SIG-M5 treated with dmso at 0.1 percent for 504 hours (cell line): ENCODE measurements around the gene PCLO.
"Not testable (repeated sequence)": the region's sequence is repeated elsewhere in the genome, so short reads cannot be mapped to it uniquely, and the experiment has no call there.

Experiments used
- DNase-seq: peaks from one replicate; lab custom pipeline; 2025; ENCODE audit not compliant: unreplicated experiment; lab: John Stamatoyannopoulos, UW

The PCLO gene

GRCh38 chr7:83055197-83055596, 107.5 kb downstream of the PCLO start:
- no peak for DNase-seq

DNA sequence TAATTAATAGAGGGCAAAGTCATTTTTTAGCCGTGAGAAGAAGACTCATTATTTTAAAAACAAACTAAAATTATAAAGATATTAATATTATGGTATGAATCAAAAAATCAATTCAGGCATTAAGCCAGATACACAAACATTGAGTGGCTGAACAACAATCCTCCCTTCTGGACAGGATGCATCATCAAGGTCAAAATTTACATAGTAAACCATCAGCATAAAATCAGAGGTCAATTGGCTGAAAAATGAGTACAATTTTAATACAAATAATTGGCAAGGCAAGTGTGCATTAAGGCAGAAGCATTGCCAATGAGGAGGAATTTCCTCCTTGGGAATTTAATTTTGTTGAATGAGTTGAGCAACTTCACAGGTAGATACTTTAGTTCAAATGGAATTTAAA, 108.2 kb downstream of the PCLO start:
- DNase-seq, result no peak

- no peak for DNase-seq
Observed at GRCh38 chr7:83053965-83054364, 108.7 kb downstream of the PCLO start.

- DNase-seq, result peak; percentile 20
Observed at GRCh38 chr7:83040484-83040883, 122.2 kb downstream of the PCLO start.

- DNase-seq, result no peak
Observed at GRCh38 chr7:83038787-83039186, 123.9 kb downstream of the PCLO start.

DNA sequence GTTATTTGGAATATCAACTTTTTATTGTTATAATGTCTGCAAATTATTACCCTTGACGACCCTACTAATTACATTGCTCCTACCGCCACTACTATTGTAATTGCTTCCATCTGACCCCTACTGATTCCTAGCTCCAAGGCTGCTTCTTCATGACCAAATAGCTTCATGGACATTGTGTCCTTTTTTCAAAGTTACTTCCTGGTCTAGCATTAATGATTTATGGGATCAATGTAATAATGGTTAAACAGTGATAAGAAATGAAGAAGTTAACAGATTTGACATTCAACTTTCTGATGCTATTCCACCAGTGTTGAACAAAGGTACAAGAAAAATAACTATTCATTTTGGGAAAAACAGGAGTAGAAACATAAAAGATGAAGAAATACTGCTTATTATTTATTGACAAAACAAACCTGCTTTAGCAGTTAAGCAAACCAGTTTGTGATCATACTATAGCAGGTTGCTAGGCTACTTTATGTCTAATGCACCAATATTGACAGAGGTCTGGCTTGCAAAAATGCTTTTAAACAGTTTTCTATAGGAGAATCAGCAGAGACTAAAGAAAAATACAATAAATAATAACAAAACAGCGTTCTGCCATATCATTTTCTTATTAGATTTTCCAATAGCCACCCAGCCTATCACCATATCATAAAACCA, 125.8 kb downstream of the PCLO start:
- no peak for DNase-seq

- no peak for DNase-seq
Observed at GRCh38 chr7:83036130-83036529, 126.6 kb downstream of the PCLO start.

- DNase-seq, result no peak
Observed at GRCh38 chr7:83032195-83032594, 130.5 kb downstream of the PCLO start.

DNA sequence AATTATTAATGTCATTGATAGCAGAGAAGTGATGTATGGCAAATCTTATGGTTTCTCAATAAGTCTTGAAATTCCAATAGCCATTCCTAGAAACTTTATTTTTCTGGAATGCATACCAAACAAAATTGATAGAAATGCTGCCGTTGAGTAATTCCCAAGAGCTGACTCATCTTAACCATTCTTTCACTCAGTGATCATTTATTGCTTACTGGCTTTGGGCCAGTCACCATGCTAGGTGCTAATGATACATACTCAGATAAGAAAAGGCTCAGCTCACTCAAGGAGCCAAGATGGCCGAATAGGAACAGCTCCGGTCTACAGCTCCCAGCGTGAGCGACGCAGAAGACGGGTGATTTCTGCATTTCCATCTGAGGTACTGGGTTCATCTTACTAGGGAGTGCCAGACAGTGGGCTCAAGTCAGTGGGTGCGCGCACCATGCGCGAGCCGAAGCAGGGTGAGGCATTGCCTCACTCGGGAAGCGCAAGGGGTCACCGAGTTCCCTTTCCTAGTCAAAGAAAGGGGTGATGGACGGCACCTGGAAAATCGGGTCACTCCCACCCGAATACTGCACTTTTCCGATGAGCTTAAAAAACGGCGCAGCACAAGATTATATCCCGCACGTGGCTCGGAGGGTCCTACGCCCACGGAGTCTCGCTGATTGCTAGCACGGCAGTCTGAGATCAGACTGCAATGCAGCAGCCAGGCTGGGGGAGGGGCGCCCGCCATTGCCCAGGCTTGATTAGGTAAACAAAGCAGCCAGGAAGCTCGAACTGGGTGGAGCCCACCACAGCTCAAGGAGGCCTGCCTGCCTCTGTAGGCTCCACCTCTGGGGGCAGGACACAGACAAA, 138.6 kb downstream of the PCLO start:
- not testable (repeated sequence) for DNase-seq

DNA sequence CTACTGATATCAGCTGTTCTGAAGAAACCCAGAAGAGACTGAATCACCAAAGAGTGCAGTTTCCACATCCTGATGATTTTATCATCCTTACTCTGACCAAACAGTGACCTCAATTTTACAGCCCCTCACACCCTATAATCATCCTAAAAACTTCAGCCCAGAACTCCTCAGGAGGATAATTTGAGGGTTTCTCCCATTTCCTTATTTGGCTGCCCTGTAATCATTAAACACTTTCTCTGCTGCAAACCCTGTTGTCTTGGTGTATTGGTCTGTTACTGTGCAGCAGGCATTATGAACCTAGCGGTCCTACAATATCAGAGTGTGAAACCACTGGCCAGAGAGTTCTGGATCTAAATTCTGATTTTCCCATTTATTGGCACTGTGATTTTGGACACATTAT, 141.7 kb downstream of the PCLO start:
- DNase-seq, result no peak

DNA sequence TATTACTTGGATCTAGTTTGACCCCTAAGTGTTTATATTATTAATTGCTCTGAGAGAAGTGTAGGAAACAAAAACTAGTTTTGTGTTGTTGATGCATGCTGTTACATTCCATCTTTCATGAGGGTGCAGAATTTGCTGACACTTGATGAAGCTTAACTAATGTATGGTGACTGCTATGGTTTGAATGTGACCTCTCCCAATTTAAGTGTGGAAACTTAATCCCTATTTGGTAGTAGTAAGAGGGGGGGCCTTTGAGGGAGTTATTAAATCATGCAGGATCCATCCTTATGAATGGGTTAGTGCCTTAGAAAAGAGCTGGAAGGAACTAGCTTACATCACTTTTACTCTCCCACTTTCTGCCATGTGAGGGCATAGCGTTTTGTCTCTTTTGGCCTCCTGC, 142.5 kb downstream of the PCLO start:
- no peak for DNase-seq

- no peak for DNase-seq
Observed at GRCh38 chr7:83015916-83016315, 146.8 kb downstream of the PCLO start.

DNA sequence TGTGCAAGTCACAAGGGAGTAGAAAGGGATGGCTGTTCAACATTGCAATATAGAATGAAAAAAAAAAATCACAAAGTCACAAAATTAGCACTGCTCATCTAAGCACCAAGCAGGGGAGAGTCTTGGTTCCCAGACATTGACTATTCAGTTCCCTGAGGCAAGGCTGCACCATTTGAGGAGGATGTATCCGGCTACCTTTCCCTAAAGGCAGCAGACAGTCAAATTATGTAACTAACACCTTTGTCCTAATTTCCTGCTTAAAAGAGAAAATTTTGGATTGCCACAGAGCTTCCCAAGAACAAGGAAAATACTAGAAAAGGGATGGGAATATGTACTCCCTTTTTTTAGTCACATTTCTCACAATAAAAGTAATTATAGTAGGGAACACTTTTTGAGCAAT, 148.1 kb downstream of the PCLO start:
- DNase-seq, result no peak

- DNase-seq, result no peak
Observed at GRCh38 chr7:83011954-83012353, 150.7 kb downstream of the PCLO start.

DNA sequence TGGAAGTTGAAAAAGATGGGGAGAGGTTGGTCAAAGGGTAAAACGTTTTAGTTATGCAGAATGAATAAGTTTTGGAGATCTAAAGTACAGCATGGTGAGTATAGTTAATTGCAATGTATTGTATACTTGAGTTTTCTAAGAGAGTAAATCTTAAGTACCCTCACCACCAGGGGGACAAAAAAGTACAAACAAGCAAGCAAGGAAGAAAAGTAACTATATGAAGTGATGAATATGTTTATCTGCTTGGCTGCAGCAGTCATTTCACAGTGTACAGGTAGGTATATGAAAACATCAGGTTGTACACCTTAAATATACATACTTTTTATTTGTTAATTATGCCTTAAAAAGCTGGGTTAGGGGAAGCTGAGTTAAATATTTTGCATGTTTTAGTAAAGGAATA, 157.3 kb downstream of the PCLO start:
- peak; percentile 36 for DNase-seq

DNA sequence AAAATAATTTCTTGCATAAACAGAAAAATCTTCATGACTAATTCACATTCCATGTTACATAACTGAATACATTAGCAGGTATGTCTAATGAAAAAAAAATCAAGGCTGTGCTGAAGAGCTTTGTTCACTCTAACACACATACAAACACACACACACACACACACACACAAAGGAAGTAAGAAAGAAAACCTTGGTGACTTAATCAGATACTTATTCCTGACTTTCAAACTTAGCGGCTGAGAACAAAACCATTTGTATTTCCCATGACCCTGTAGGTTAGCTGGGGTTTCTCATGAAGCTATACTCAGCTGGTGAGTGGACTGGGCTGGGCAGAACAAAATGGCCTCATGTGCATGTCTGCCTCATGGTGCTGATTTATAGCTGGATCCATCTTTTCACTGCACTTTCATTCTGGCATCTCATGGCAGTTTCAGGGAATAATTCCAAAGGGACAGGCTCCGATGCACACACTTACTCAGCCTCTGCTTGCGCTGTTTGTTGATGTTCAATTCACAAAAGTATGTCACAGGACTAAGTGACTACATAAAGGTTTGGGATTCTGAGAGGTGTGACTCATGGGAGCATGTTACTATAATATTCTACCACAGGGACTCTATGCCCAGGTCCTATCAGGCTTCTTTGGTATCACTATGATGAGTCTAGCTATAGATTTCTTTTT, 161.2 kb downstream of the PCLO start:
- no peak for DNase-seq

GRCh38 chr7:82998436-82998835, 164.2 kb downstream of the PCLO start:
- no peak for DNase-seq

DNA sequence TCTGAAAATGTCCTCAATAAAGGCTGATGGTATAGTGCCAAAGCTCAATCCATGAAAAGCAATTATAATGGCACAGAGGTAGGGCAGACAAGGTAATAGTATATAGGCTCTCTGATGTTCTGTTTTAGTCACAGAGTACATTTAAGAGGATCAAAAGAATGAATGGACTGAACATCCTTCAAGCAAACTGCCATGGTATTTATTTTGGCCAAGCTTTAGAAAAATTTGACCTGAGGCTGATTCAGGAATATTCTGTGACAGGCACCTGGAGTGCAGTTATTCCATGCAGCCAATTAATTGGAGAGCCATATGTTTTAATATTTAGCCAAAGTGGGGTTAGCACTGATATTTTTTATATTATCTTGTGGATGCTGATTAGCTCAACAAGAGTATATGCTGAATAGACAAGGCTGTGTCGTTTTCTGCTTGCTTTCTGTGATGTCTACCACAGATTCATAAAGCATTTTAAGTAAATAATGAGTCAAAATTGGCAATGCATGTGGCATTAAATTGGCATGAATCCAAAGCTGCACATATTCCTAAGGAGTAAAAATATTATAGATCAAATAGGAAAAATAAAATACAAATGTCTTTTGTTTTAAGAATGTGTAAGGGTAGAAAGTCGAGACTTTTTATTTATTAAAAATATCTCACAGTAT, 177.4 kb downstream of the PCLO start:
- no peak for DNase-seq

DNA sequence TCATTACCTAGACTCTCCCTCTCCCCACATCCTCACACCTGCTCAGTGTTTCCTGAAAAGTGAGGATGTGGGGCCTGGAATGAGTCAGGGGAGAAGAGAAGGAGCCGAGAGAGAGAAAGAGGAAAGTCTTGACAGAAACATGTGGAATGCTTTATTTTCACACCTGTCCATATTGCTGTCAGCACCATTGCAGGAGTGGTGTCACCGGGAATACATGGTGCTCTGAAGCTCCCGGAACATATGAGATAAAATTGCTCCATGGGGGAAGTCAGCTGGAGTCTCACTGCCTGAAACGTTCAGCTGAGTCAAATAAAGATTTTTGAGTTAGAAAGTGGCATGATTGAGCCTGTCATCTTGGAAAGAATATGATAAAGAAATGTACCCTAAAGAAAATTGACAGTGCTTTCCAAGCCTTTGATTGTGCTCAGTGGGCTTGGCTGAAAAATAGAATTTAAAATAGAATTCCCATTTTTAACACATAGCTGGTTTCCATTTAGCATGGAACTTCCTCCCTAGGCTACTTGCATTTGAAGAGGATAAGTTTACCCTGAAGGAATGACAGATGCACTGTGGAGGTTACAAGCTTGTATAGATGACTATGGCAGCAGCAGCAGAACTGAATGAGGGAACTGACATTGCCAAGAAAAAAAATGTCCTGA, 182.4 kb downstream of the PCLO start:
- DNase-seq, result no peak

DNA sequence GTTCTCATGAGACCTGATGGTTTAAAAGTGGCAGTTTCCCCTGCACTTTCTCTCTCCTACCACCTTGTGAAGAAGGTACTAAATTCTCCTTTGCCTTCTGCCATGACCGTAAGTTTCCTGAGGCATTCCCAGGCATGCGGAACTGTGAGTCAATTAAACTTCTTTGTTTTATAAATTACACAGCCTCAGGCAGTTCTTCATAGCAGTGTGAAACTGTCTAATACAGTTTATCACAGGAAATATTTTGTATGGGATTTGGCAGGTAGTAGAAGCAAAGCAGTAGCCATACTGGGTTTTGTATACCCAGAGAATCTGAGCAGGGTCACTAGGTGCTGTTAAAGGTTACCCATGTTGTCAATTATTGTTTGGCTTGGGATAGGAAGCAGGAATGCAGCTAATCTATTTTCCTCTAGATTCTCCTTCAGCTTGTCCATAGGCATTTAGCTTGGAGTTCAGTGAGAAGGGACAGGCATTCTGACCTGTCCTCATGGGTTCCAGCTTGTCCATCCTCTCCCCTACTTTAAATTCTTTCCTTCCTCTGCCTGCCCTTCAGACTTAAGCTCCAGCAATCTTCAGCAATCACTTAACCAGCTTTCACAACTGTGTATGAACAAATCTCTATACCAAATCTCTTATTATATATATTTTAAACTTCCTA, 186.7 kb downstream of the PCLO start:
- no peak for DNase-seq
